ENCODE measurements around the gene HOXA5. TPM values are rescaled to one million over a fixed set of nuclear protein-coding genes. Genes with fewer than 3 reads are reported as not detected.

HOXA5 gene
- total RNA-seq, 1 experiment from 2014 or later, result not detected

DNA sequence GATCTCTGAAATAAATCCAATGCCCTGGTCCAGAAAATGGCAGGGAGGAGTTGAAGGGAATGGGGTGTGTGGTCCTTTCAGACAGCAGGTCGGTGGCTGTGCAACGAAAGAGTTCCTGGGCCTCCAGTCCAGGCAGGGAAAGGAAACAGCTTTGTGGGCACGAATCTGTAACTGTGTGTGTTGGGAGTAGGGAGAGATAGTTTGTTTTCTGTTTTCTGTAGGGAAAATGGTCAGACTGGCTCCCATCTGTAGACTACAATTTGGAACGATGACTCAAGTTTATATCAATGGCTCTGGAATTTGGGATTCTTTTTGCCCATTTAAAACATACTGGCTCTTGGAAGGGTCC is 24.4 kb upstream of the HOXA5 start:
- Histone ChIP-seq H4K91ac (ENCODE audit: insufficient read length, low read depth, low read length) (no peak overlapping the region), H2BK120ac (ENCODE audit: low read depth, low read length, poor library complexity, severe bottlenecking) (no peak overlapping the region), H2AK5ac (ENCODE audit: insufficient read length, low read length) (no peak overlapping the region), H3K14ac (ENCODE audit: insufficient read depth, low read length) (no peak overlapping the region), H4K5ac (ENCODE audit: insufficient read length, low read depth, low read length) (no peak overlapping the region), H3K4me1 (ENCODE audit: insufficient read depth, low read length) (no peaks in the 10 kb centered on the region), H2BK20ac (ENCODE audit: low read depth, low read length, poor library complexity, severe bottlenecking) (no peak overlapping the region), H3K79me1 (ENCODE audit: insufficient read depth, low read depth, low read length, poor library complexity, severe bottlenecking) (no peaks in the 10 kb centered on the region), H3K4ac (ENCODE audit: low read depth, low read length) (no peak overlapping the region), H3K79me2 (ENCODE audit: insufficient read depth, low read length) (no peaks in the 10 kb centered on the region), H3K18ac (ENCODE audit: insufficient read length, low read depth, low read length) (no peak overlapping the region), H2BK12ac (ENCODE audit: insufficient read length, low read depth, low read length) (no peak overlapping the region), H3K27me3 (ENCODE audit: insufficient read depth, low read length) (peaks cover 98% of the 10 kb centered on the region), H3K9ac (ENCODE audit: extremely low read depth, insufficient read length, low read length) (no peak overlapping the region), H4K20me1 (ENCODE audit: control insufficient read depth, insufficient read depth, insufficient read length) (no peaks in the 10 kb centered on the region), H2BK15ac (ENCODE audit: low read depth, low read length) (no peak overlapping the region), H3K56ac (ENCODE audit: insufficient read length, low read depth, low read length) (no peak overlapping the region), H3K9me3 (ENCODE audit: control insufficient read depth, low read depth, low read length) (no peaks in the 10 kb centered on the region), H2AFZ (ENCODE audit: low read length) (no peak overlapping the region), H2BK5ac (ENCODE audit: insufficient read length, low read length) (no peak overlapping the region), H3K23ac (ENCODE audit: insufficient read length, low read depth, low read length) (no peak overlapping the region), H4K8ac (replicated peaks; ENCODE audit: insufficient read length, low read depth, low read length) (no peak overlapping the region), H3K4me2 (ENCODE audit: insufficient read depth, insufficient read length, low read length) (no peak overlapping the region), H3T11ph (ENCODE audit: low read length) (no peak overlapping the region), H3K27ac (ENCODE audit: insufficient read length, low read depth, low read length) (no peak overlapping the region), H3K23me2 (ENCODE audit: insufficient read length, low read depth, low read length, poor library complexity, severe bottlenecking) (no peaks in the 10 kb centered on the region)
- Mint-ChIP-seq H3K9me3 (peaks cover 9 to 28% of the 10 kb centered on the region in 2 experiments), H3K4me3 (no peak overlapping the region), H3K27me3 (ENCODE audit: low read depth) (peaks cover 100% of the 10 kb centered on the region), H3K27ac (no peak overlapping the region; a peak in 1 of 7 replicates), H3K36me3 (ENCODE audit: insufficient read depth in 1 of 3, low read depth in 3 of 3) (no peaks in the 10 kb centered on the region; a peak in 1 of 7 replicates), H3K4me1 (peaks cover 0 to 15% of the 10 kb centered on the region in 2 experiments; a peak in 3 of 4 replicates)
- WGBS (ENCODE audit: extremely low coverage, insufficient read length, low lambda C conversion rate), result no CpG with 5 or more reads among the region's 4 CpGs
- TF ChIP-seq, protein P1, sequence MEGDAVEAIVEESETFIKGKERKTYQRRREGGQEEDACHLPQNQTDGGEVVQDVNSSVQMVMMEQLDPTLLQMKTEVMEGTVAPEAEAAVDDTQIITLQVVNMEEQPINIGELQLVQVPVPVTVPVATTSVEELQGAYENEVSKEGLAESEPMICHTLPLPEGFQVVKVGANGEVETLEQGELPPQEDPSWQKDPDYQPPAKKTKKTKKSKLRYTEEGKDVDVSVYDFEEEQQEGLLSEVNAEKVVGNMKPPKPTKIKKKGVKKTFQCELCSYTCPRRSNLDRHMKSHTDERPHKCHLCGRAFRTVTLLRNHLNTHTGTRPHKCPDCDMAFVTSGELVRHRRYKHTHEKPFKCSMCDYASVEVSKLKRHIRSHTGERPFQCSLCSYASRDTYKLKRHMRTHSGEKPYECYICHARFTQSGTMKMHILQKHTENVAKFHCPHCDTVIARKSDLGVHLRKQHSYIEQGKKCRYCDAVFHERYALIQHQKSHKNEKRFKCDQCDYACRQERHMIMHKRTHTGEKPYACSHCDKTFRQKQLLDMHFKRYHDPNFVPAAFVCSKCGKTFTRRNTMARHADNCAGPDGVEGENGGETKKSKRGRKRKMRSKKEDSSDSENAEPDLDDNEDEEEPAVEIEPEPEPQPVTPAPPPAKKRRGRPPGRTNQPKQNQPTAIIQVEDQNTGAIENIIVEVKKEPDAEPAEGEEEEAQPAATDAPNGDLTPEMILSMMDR (conservative IDR thresholded peaks at IDR 0.05), result no peak
- DNase-seq, result no peak

Measured in H9 (cell line).